DND-41 (cell line): Measurements from ENCODE around the gene APOA5.

Experiments used
- ATAC-seq: fragments of 200-7000 bp; cut with Tn5 transposase; 3 replicates; pipeline ENCODE4 v1.9.1; 2021; ENCODE audit warnings: low read depth; ENCODE audit not compliant: insufficient read depth
- DNase-seq: peaks from one replicate; pipeline ENCODE4 v3.0.0-alpha.2; 2020
- H2AFZ ChIP-seq: 2 replicates; pipeline ENCODE4 v1.6.0; 2012; ENCODE audit warnings: low read depth, low read length
- H3K27ac ChIP-seq: 2 replicates; pipeline ENCODE4 v1.5.1; 2012; ENCODE audit warnings: low read length, inconsistent platforms
- H3K27me3 ChIP-seq: fragments of 200-600 bp; sonication (generic); 2 replicates; pipeline ENCODE4 v1.6.0; 2012; ENCODE audit warnings: low read length, mild to moderate bottlenecking, inconsistent platforms; ENCODE audit not compliant: insufficient read depth, poor library complexity
- H3K36me3 ChIP-seq: 2 replicates; pipeline ENCODE4 v1.5.1; 2012; ENCODE audit warnings: low read length, inconsistent platforms; ENCODE audit not compliant: insufficient read depth
- H3K4me1 ChIP-seq: 2 replicates; pipeline ENCODE4 v1.5.1; 2012; ENCODE audit warnings: mild to moderate bottlenecking, low read length; ENCODE audit not compliant: insufficient read depth
- H3K4me2 ChIP-seq: 2 replicates; pipeline ENCODE4 v1.6.0; 2012; ENCODE audit warnings: mild to moderate bottlenecking, moderate library complexity, low read length, inconsistent platforms; ENCODE audit not compliant: insufficient read depth
- H3K4me3 ChIP-seq, 2 experiments: fragments of 200-600 bp in 1 of 2; shearing (Covaris generic) in 1 of 2; 2 replicates each; pipeline ENCODE4 v1.5.1; 2012 to 2016; ENCODE audit warnings: inconsistent platforms in 2 of 2, low read length in 2 of 2, mild to moderate bottlenecking in 2 of 2, low read depth in 1 of 2, moderate library complexity in 1 of 2
- H3K79me2 ChIP-seq: 2 replicates; pipeline ENCODE4 v1.6.0; 2012; ENCODE audit warnings: low read length, inconsistent platforms; ENCODE audit not compliant: insufficient read depth
- H3K9ac ChIP-seq: 2 replicates; pipeline ENCODE4 v1.6.0; 2012; ENCODE audit warnings: low read depth, mild to moderate bottlenecking, inconsistent platforms, low read length, moderate library complexity
- H3K9me3 ChIP-seq: 2 replicates; pipeline ENCODE4 v1.5.1; 2012; ENCODE audit warnings: low read length, moderate library complexity, mild to moderate bottlenecking, inconsistent platforms; ENCODE audit not compliant: insufficient read depth, severe bottlenecking
- H4K20me1 ChIP-seq: 2 replicates; pipeline ENCODE4 v1.6.0; 2012; ENCODE audit warnings: low read length; ENCODE audit not compliant: insufficient read depth
- CTCF ChIP-seq: IDR thresholded peaks from 2 replicates; pipeline ENCODE4 v1.5.1; 2012; ENCODE audit warnings: borderline replicate concordance, low read length, moderate library complexity, mild to moderate bottlenecking; ENCODE audit not compliant: poor library complexity, severe bottlenecking; ENCODE audit errors: extremely low read depth
- EZH2 ChIP-seq: IDR thresholded peaks from 3 replicates; pipeline ENCODE4 v1.6.1; 2012; ENCODE audit warnings: borderline replicate concordance, low read depth, mild to moderate bottlenecking, moderate library complexity, low read length, inconsistent platforms; ENCODE audit not compliant: severe bottlenecking

APOA5 gene

GRCh38 chr11:116787786-116788486 is 3.7 kb downstream of the APOA5 start, which contains the start of gene ZPR1:
TSS of gene ZPR1 (minus strand) at chr11:116788023. CDS start at chr11:116787990, 33 bp downstream.
- peaks cover 26% of the 10 kb centered on the region for H3K4me1 ChIP-seq
- peaks cover 20% of the 10 kb centered on the region for H3K79me2 ChIP-seq
- H3K9me3 ChIP-seq: no peaks in the 10 kb centered on the region
- H3K4me3 ChIP-seq: peak within 1 kb of the TSS; percentile 76 to 87
- H4K20me1 ChIP-seq: no peaks in the 10 kb centered on the region
- peak; percentile 79 for DNase-seq
- peak within 1 kb of the TSS; percentile 72 for H3K9ac ChIP-seq
- H3K27me3 ChIP-seq: no peaks in the 10 kb centered on the region
- ATAC-seq: peak; percentile 83
- H3K4me2 ChIP-seq: peak within 1 kb of the TSS; percentile 99
- H3K27ac ChIP-seq: peak within 1 kb of the TSS; percentile 73
- H3K36me3 ChIP-seq: peaks cover 39% of the 10 kb centered on the region
- no peak for TF ChIP-seq CTCF
- TF ChIP-seq EZH2: no peak
- peak within 1 kb of the TSS; percentile 99 for H2AFZ ChIP-seq

DNA sequence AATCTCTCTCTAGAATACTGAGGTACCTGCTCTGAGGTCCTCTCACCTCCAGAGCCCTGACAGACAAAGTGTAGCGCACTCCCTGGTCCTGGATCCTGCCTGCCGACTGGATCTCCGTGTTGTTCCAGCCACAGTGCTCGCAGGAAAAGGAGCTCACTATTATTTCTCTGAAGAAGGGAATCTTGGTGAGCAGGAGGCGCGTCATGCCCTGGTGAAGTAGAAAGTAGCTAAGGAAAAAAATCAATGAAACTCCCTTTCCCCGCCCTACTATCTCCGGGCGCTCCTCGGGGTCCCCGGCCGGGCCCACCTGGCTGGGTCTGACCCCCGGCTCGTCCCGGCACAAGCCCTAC is 4.3 kb downstream of the APOA5 start:
- Histone ChIP-seq H3K4me3 (peak overlapping the region; percentile 76 to 87), H2AFZ (peak overlapping the region; percentile 99), H3K27me3 (no peaks in the 10 kb centered on the region), H3K9me3 (no peaks in the 10 kb centered on the region), H3K36me3 (peaks cover 44% of the 10 kb centered on the region), H3K4me2 (peak overlapping the region; percentile 99), H3K79me2 (peaks cover 20% of the 10 kb centered on the region), H3K4me1 (peaks cover 26% of the 10 kb centered on the region), H4K20me1 (no peaks in the 10 kb centered on the region), H3K27ac (peak overlapping the region; percentile 73), H3K9ac (peak overlapping the region; percentile 72)
- no peak for ATAC-seq
- no peak for DNase-seq
- TF ChIP-seq EZH2: no peak
- no peak for TF ChIP-seq CTCF

DNA sequence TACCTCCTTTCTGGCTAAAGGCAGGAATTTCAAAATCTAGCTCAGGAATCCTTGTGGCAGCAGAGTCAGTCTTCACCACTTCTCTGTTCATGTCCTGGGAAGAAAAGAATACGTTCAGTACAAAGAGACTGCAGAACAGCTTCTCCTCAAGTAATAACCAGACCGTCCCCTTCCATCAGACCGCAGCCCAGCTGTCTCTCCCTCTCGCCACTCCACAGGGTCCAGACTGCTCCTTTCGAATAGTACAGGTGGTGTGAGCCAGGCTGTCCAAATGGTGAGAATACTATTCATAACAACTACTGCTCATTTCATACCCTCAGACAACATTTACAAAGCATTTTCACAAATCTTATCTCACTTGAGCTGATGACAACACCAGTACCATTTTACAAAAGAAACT is 4.7 kb downstream of the APOA5 start:
- TF ChIP-seq CTCF: no peak
- TF ChIP-seq EZH2: no peak
- peak overlapping the region; percentile 99; the same call in 1 of the 2 replicates for H2AFZ ChIP-seq
- H3K9me3 ChIP-seq: no peaks in the 10 kb centered on the region
- no peak for DNase-seq
- peaks cover 26% of the 10 kb centered on the region for H3K4me1 ChIP-seq
- peak overlapping the region; percentile 76 to 87 for H3K4me3 ChIP-seq
- H3K9ac ChIP-seq: peak overlapping the region; percentile 72
- no peaks in the 10 kb centered on the region for H3K27me3 ChIP-seq
- ATAC-seq: no peak
- peaks cover 49% of the 10 kb centered on the region for H3K36me3 ChIP-seq
- H3K27ac ChIP-seq: peak overlapping the region; percentile 73
- peaks cover 20% of the 10 kb centered on the region for H3K79me2 ChIP-seq
- no peaks in the 10 kb centered on the region for H4K20me1 ChIP-seq
- peak overlapping the region; percentile 99 for H3K4me2 ChIP-seq
